Pancreas (tissue), 10 donors: ENCODE results near the gene ANKRD63. TPM values are rescaled to one million over a fixed set of nuclear protein-coding genes. Genes with fewer than 3 reads are reported as not detected.

ENCODE experiments used
- ATAC-seq, 4 donors: fragments of 200-7000 bp; cut with Tn5 transposase; one replicate each; pipeline versions ENCODE4 v1.8.0 to v1.9.1; 2020; ENCODE audit warnings: mild to moderate bottlenecking in 4 of 4, moderate library complexity in 4 of 4
- DNase-seq, 6 donors: peaks; one replicate each; pipeline ENCODE4 v3.0.0-alpha.2; 2020
- FAIRE-seq: peaks from 2 replicates; lab custom pipeline; 2012; peaks lifted over from hg19 to GRCh38; lab: Jason Lieb, UNC
- H3K27ac ChIP-seq, 4 donors: fragments of 200-600 bp; sonication (generic); 1 replicate in 3 of 4; 2 replicates in 1 of 4; pipeline versions ENCODE4 v1.5.0 to v1.8.0; 2020
- H3K27me3 ChIP-seq, 4 donors: fragments of 200-600 bp; one replicate each; pipeline ENCODE4 v1.8.0; 2021
- H3K36me3 ChIP-seq, 3 donors: fragments of 200-600 bp; sonication (generic) in 1 of 3; one replicate each; pipeline versions ENCODE4 v1.5.0 to v1.8.0; 2020 to 2021
- H3K4me1 ChIP-seq, 3 donors: fragments of 200-600 bp; one replicate each; pipeline ENCODE4 v1.8.0; 2021
- H3K4me3 ChIP-seq, 4 donors: fragments of 200-600 bp; sonication (generic) in 2 of 4; one replicate each; pipeline versions ENCODE4 v1.5.0 to v1.8.0; 2020 to 2021
- H3K9me3 ChIP-seq, 4 donors: fragments of 200-600 bp; one replicate each; pipeline ENCODE4 v1.8.0; 2021
- CTCF ChIP-seq, 4 donors: fragments of 200-600 bp; sonication (generic) in 3 of 4; IDR thresholded peaks; one replicate each; pipeline versions ENCODE4 v1.5.0 to v1.8.0; 2021; ENCODE audit warnings: antibody characterized with exemption in 4 of 4
- WGBS, 2 donors: extraction: QIAGEN DNeasy Blood & Tissue Kit; methylation state at CpG; one replicate each; pipeline ENCODE4 v1.1.7; 2013; 5-methylcytosine and 5-hydroxymethylcytosine counted together
- intact Hi-C, 3 donors: fragments of 100-400 bp; cut with DNase I; formaldehyde crosslinking; loops; one replicate each; pipeline versions ENCODE4 v1.11.1 to v1.14.2; 2022
- polyA plus RNA-seq, 2 donors: library from polyadenylated mRNA; stranded (reverse); fragments of 200-250 nt; gene quantifications; one replicate each; pipeline ENCODE4 v1.2.3, GENCODE V29; 2013
- total RNA-seq, 6 donors: library from RNA; stranded (reverse); fragmentation: NEBNext Ultra II Directional in 4 of 6; extraction: Animal tissue kit (Norgen Biotek cat#: 25700) in 4 of 6; gene quantifications; one replicate each; pipeline versions ENCODE4 v1.2.1 to v1.2.4, GENCODE V29; 2021 to 2023
- donor health status: healthy with polysubstance abuse.
- donor health status: DM: no; HTN: no; CAD: no; lungs with moderate emphysema.
- donor health status: DM: no; HTN: no; CAD: no.
- donor health status: control.
- donor health status: control.
- donor health status: Bipolar disorder and iron deficiency.
- donor health status: DM: yes; HTN: yes; CAD: no.
- donor health status: DM: no; HTN: no; CAD: no.
- donor health status: DM: no; HTN: no; CAD: no.
- donor health status: DM: yes; HTN: yes; CAD: no.

ANKRD63 gene
- total and polyA plus RNA-seq, 8 donors, result not detected

- H3K4me3 ChIP-seq, result peak overlapping the region in 1 of 4 donors; percentile 86
- no peak overlapping the region for H3K27ac ChIP-seq
These were observed 42.8 kb upstream of the ANKRD63 start for GRCh38 chr15:40325700-40326099.

GRCh38 chr15:40325188-40325587 lies 42.3 kb upstream of the ANKRD63 start:
- 66% methylated on average over 2 of the region's 2 CpGs for WGBS, 2 donors
- no peak for TF ChIP-seq CTCF (IDR thresholded peaks at IDR 0.05)
- H3K27me3 ChIP-seq, result no peaks in the 10 kb centered on the region
- ATAC-seq, result no peak
- intact Hi-C loops, result no loop called here
- H3K27ac ChIP-seq, result no peak overlapping the region
- no peaks in the 10 kb centered on the region for H3K36me3 ChIP-seq
- FAIRE-seq, result no peak
- peak overlapping the region in 2 of 4 donors; percentile 81 to 86 for H3K4me3 ChIP-seq
- DNase-seq, result no peak
- peaks cover 9 to 18% (median 12%) of the 10 kb centered on the region in 3 donors for H3K4me1 ChIP-seq
- H3K9me3 ChIP-seq, result no peaks in the 10 kb centered on the region

More at GRCh38 chr15:40325700-40326099, 42.8 kb upstream of the ANKRD63 start:
- H3K36me3 ChIP-seq, result no peaks in the 10 kb centered on the region
- FAIRE-seq (no peak), DNase-seq (no peak), ATAC-seq (no peak)
- H3K9me3 ChIP-seq, result no peaks in the 10 kb centered on the region
- no peak for TF ChIP-seq CTCF (IDR thresholded peaks at IDR 0.05)
- H3K27me3 ChIP-seq, result no peaks in the 10 kb centered on the region
- WGBS, 2 donors, result 95 to 97% methylated on average over 2 of the region's 2 CpGs
- H3K4me1 ChIP-seq, result peaks cover 9 to 15% (median 12%) of the 10 kb centered on the region in 3 donors
- intact Hi-C loops, result no loop called here

GRCh38 chr15:40323953-40324937 lies 41.4 kb upstream of the ANKRD63 start:
- peak overlapping the region; percentile 49 to 86 (median 80) for H3K4me3 ChIP-seq
- intact Hi-C loops, result no loop called here
- peak in 4 of 6 donors; percentile 45 to 82 (median 68) for DNase-seq
- peaks cover 9 to 18% (median 12%) of the 10 kb centered on the region in 3 donors for H3K4me1 ChIP-seq
- no peaks in the 10 kb centered on the region for H3K36me3 ChIP-seq
- TF ChIP-seq CTCF (IDR thresholded peaks at IDR 0.05), result no peak
- no peak for FAIRE-seq
- WGBS, 2 donors, result 0 to 1% methylated on average over 59 to 101 of the region's 101 CpGs
- H3K9me3 ChIP-seq, result no peaks in the 10 kb centered on the region
- ATAC-seq, result peak in 1 of 4 donors; percentile 3
- peak overlapping the region in 2 of 4 donors; percentile 57 to 64 for H3K27ac ChIP-seq
- H3K27me3 ChIP-seq, result no peaks in the 10 kb centered on the region

- 0 to 1% methylated on average over 43 to 103 of the region's 103 CpGs for WGBS, 2 donors
- ATAC-seq (peak; percentile 90 to 95 (median 90)), DNase-seq (peak; percentile 87 to 96 (median 92)), FAIRE-seq (no peak)
- Histone ChIP-seq H3K27me3 (no peaks in the 10 kb centered on the region), H3K27ac (peak within 1 kb of the TSS in 3 of 4 donors; percentile 55 to 74 (median 64)), H3K4me1 (peaks cover 9 to 18% (median 12%) of the 10 kb centered on the region in 3 donors), H3K36me3 (no peaks in the 10 kb centered on the region), H3K4me3 (peak within 1 kb of the TSS; percentile 49 to 86 (median 80)), H3K9me3 (no peaks in the 10 kb centered on the region)
- intact Hi-C loops, result no loop called here
- peak; percentile 39 to 50 (median 46) for TF ChIP-seq CTCF (IDR thresholded peaks at IDR 0.05)
These were observed 40.5 kb upstream of the ANKRD63 start, which contains the start of gene INAFM2 for GRCh38 chr15:40323239-40323952. INAFM2 (plus strand) TSS chr15:40323692; CDS start chr15:40324056, 364 bp downstream.
